Liver (tissue), 9 donors: ENCODE measurements around the gene PTP4A1. TPM values are rescaled to one million over a fixed set of nuclear protein-coding genes. Genes with fewer than 3 reads are reported as not detected.

Source experiments
- DNase-seq: peaks from one replicate; pipeline ENCODE4 v3.0.0-alpha.2; 2017; ENCODE audit warnings: low spot score
- H3K27ac ChIP-seq, 2 donors: one replicate each; pipeline ENCODE4 v1.7.0; 2013; ENCODE audit warnings: inconsistent platforms in 2 of 2, low read length in 2 of 2, control low read depth in 1 of 2, low read depth in 1 of 2, mild to moderate bottlenecking in 1 of 2
- H3K27me3 ChIP-seq, 4 donors: one replicate each; pipeline versions ENCODE4 v1.6.1 to v1.7.0; 2013; ENCODE audit warnings: low read length in 3 of 4, inconsistent platforms in 1 of 4, mild to moderate bottlenecking in 1 of 4, moderate library complexity in 1 of 4; ENCODE audit not compliant: control insufficient read depth in 4 of 4, insufficient read depth in 4 of 4
- H3K36me3 ChIP-seq, 4 donors: one replicate each; pipeline versions ENCODE4 v1.6.1 to v1.7.0; 2013; ENCODE audit warnings: low read length in 3 of 4, mild to moderate bottlenecking in 3 of 4, low read depth in 1 of 4, moderate library complexity in 1 of 4; ENCODE audit not compliant: control insufficient read depth in 4 of 4, insufficient read depth in 3 of 4
- H3K4me1 ChIP-seq, 4 donors: one replicate each; pipeline versions ENCODE4 v1.6.1 to v1.7.0; 2013; ENCODE audit warnings: low read length in 3 of 4, mild to moderate bottlenecking in 3 of 4, moderate library complexity in 1 of 4; ENCODE audit not compliant: control insufficient read depth in 4 of 4, insufficient read depth in 4 of 4
- H3K4me3 ChIP-seq, 3 donors: one replicate each; pipeline versions ENCODE4 v1.6.1 to v1.7.0; 2013; ENCODE audit warnings: low read length in 3 of 3, control low read depth in 1 of 3, low read depth in 1 of 3, mild to moderate bottlenecking in 1 of 3
- H3K9ac ChIP-seq, 2 donors: one replicate each; pipeline ENCODE4 v1.7.0; 2013; ENCODE audit warnings: low read length in 2 of 2, mild to moderate bottlenecking in 2 of 2, moderate library complexity in 2 of 2, control low read depth in 1 of 2, low read depth in 1 of 2
- H3K9me3 ChIP-seq, 4 donors: one replicate each; pipeline versions ENCODE4 v1.6.1 to v1.7.0; 2013; ENCODE audit warnings: low read length in 3 of 4; ENCODE audit not compliant: control insufficient read depth in 4 of 4
- FOXA1 ChIP-seq: IDR thresholded peaks from 2 replicates; pipeline ENCODE4 v1.6.1; 2016; ENCODE audit warnings: antibody characterized with exemption
- FOXA2 ChIP-seq: IDR thresholded peaks from 2 replicates; pipeline ENCODE4 v1.6.1; 2016; ENCODE audit warnings: antibody characterized with exemption
- GABPA ChIP-seq, 2 donors: IDR thresholded peaks in 1 of 2; conservative IDR thresholded peaks in 1 of 2; 2 replicates each; pipeline ENCODE4 v1.6.1; 2016; ENCODE audit warnings: antibody characterized with exemption in 2 of 2, mild to moderate bottlenecking in 1 of 2, moderate library complexity in 1 of 2
- HNF4A ChIP-seq, 2 donors: conservative IDR thresholded peaks; 2 replicates each; pipeline ENCODE4 v1.6.1; 2016; ENCODE audit warnings: antibody characterized with exemption in 2 of 2, mild to moderate bottlenecking in 2 of 2
- NR2F2 ChIP-seq: IDR thresholded peaks from 2 replicates; pipeline ENCODE4 v1.6.1; 2016; ENCODE audit warnings: antibody characterized with exemption
- RAD21 ChIP-seq, 2 donors: IDR thresholded peaks; 2 replicates each; pipeline ENCODE4 v1.6.1; 2016; ENCODE audit warnings: antibody characterized with exemption in 2 of 2, mild to moderate bottlenecking in 2 of 2
- RXRA ChIP-seq, 2 donors: IDR thresholded peaks; 2 replicates each; pipeline ENCODE4 v1.6.1; 2017 to 2018; ENCODE audit warnings: antibody characterized with exemption in 2 of 2, mild to moderate bottlenecking in 1 of 2
- TAF1 ChIP-seq: conservative IDR thresholded peaks from 2 replicates; pipeline ENCODE4 v1.6.1; 2016; ENCODE audit warnings: antibody characterized with exemption, mild to moderate bottlenecking
- YY1 ChIP-seq: IDR thresholded peaks from 2 replicates; pipeline ENCODE4 v1.6.1; 2016; ENCODE audit warnings: antibody characterized with exemption, mild to moderate bottlenecking
- WGBS: extraction: QIAGEN DNeasy Blood & Tissue Kit; methylation state at CpG from one replicate; pipeline ENCODE4 v1.1.7; 2013; 5-methylcytosine and 5-hydroxymethylcytosine counted together
- polyA plus RNA-seq, 2 donors: library from polyadenylated mRNA; stranded (reverse) in 1 of 2; unstranded in 1 of 2; fragments of 200-250 nt in 1 of 2; fragments of >200 nt in 1 of 2; fragmentation: Nextera tagmentation in 1 of 2; extraction: Ambion mirVana in 1 of 2; gene quantifications; one replicate each; pipeline versions ENCODE4 v1.2.1 to v1.2.3, GENCODE V29; 2013 to 2015
- total RNA-seq, 2 donors: library from RNA; depleted of rRNA; stranded (reverse); fragments of >200 nt; gene quantifications; one replicate each; pipeline ENCODE4 v1.2.3, GENCODE V29; 2014
- TF ChIP-seq, protein P1 (sequence below): fragments of 150-350 bp; IDR thresholded peaks from 2 replicates; pipeline ENCODE4 v1.5.1; 2017; ENCODE audit warnings: improper control_type of control experiment, low read depth, low read length; ENCODE audit not compliant: missing input control
- TF ChIP-seq, protein P2 (sequence below): IDR thresholded peaks from 2 replicates; pipeline ENCODE4 v1.6.1; 2016; ENCODE audit warnings: antibody characterized with exemption, mild to moderate bottlenecking
- TF ChIP-seq, protein P3 (sequence below): IDR thresholded peaks from 2 replicates; pipeline ENCODE4 v1.6.1; 2016; ENCODE audit warnings: antibody characterized with exemption
- TF ChIP-seq, protein P4 (sequence below): IDR thresholded peaks from 2 replicates; pipeline ENCODE4 v1.6.1; 2016; ENCODE audit warnings: antibody characterized with exemption
- donor health status: healthy.
- donor health status: healthy.
- donor health status: healthy.
- donor health status: healthy.
- donor health status: healthy.

PTP4A1 gene
- total and polyA plus RNA-seq, 4 donors: 34.3 to 237 (median 152) TPM

DNA sequence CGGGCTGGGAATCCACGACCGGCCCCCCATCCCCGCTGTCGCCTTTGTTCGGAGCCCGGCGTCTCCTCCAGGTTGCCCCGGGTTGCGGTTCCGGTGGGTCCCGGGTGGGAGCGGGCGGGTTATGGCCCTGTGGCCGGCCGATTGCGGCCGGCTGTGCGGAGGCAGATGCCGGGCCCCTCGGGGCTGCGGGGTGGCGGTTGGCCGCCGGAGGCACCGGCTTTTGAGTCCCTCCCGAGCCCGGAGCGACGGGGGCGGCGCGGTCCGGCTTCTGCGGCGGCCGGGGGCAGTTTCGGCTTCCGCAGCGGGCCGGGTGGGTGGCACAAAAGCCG is 431 bp downstream of the PTP4A1 start:
- Histone ChIP-seq H3K36me3 (peaks cover 2 to 15% (median 7%) of the 10 kb centered on the region in 4 donors), H3K9ac (peak overlapping the region; percentile 91 to 99), H3K4me3 (peak overlapping the region; percentile 65 to 99 (median 82)), H3K27me3 (no peaks in the 10 kb centered on the region), H3K27ac (peak overlapping the region; percentile 97 to 99), H3K9me3 (no peaks in the 10 kb centered on the region), H3K4me1 (peaks cover 0 to 18% (median 3%) of the 10 kb centered on the region in 4 donors)
- under 1% methylated on average over 42 of the region's 42 CpGs for WGBS
- no peak for DNase-seq
- TF ChIP-seq NR2F2 (no peak), GABPA (IDR thresholded peaks at IDR 0.05 in 1 of 2, conservative IDR thresholded peaks at IDR 0.05 in 1 of 2) (no peak), RXRA (IDR thresholded peaks at IDR 0.05) (no peak), FOXA1 (no peak), TAF1 (no peak), HNF4A (conservative IDR thresholded peaks at IDR 0.05) (no peak), FOXA2 (no peak)
- TF ChIP-seq, protein P1, sequence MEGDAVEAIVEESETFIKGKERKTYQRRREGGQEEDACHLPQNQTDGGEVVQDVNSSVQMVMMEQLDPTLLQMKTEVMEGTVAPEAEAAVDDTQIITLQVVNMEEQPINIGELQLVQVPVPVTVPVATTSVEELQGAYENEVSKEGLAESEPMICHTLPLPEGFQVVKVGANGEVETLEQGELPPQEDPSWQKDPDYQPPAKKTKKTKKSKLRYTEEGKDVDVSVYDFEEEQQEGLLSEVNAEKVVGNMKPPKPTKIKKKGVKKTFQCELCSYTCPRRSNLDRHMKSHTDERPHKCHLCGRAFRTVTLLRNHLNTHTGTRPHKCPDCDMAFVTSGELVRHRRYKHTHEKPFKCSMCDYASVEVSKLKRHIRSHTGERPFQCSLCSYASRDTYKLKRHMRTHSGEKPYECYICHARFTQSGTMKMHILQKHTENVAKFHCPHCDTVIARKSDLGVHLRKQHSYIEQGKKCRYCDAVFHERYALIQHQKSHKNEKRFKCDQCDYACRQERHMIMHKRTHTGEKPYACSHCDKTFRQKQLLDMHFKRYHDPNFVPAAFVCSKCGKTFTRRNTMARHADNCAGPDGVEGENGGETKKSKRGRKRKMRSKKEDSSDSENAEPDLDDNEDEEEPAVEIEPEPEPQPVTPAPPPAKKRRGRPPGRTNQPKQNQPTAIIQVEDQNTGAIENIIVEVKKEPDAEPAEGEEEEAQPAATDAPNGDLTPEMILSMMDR: no peak
- TF ChIP-seq, protein P2, sequence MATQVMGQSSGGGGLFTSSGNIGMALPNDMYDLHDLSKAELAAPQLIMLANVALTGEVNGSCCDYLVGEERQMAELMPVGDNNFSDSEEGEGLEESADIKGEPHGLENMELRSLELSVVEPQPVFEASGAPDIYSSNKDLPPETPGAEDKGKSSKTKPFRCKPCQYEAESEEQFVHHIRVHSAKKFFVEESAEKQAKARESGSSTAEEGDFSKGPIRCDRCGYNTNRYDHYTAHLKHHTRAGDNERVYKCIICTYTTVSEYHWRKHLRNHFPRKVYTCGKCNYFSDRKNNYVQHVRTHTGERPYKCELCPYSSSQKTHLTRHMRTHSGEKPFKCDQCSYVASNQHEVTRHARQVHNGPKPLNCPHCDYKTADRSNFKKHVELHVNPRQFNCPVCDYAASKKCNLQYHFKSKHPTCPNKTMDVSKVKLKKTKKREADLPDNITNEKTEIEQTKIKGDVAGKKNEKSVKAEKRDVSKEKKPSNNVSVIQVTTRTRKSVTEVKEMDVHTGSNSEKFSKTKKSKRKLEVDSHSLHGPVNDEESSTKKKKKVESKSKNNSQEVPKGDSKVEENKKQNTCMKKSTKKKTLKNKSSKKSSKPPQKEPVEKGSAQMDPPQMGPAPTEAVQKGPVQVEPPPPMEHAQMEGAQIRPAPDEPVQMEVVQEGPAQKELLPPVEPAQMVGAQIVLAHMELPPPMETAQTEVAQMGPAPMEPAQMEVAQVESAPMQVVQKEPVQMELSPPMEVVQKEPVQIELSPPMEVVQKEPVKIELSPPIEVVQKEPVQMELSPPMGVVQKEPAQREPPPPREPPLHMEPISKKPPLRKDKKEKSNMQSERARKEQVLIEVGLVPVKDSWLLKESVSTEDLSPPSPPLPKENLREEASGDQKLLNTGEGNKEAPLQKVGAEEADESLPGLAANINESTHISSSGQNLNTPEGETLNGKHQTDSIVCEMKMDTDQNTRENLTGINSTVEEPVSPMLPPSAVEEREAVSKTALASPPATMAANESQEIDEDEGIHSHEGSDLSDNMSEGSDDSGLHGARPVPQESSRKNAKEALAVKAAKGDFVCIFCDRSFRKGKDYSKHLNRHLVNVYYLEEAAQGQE: no peak
- TF ChIP-seq, protein P3, sequence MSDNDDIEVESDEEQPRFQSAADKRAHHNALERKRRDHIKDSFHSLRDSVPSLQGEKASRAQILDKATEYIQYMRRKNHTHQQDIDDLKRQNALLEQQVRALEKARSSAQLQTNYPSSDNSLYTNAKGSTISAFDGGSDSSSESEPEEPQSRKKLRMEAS: no peak

DNA sequence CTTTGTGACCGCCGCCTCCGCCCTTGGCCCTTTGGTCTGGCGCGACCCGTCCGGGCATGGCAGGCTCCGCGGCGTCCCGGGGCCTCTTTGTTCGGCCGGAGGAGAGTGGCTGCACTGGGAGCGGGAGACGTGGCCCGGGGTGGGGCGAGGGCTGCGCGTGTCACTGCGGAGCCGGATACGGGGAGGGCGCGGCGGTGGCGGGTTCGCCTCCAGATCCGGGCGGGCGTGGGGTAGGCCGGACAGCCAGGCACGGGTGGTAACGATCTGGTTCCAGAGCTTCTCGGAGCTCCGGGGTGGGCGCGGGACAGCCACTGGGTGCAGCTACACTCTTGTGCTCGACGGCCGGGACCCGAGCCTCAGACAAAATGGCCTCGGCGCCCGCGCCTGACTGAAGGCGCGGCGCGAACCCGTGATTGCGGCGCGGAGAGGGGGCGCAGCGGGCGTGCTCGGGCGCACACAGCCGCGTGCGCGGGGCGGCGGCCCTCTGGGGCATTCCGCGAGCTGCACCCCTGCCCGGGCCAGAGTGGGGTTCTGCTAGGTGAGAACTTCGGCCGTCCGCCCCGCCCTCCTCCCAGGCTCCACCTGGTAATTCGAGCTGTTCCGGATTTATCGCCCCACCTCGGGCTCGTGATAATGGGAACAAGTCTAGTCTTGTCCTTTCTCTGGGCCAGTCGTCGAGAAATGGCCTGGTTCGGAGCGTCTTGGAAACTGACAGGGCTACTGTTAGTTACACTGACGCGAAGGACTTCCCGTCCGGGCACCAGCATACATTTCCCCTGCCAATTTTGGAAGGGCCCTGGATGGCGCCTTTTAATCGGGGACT is 1.0 kb downstream of the PTP4A1 start:
- H3K9ac ChIP-seq: peak overlapping the region; percentile 91 to 99
- H3K9me3 ChIP-seq: no peaks in the 10 kb centered on the region
- DNase-seq: peak; percentile 77
- peak overlapping the region; percentile 65 to 99 (median 82) for H3K4me3 ChIP-seq
- no peaks in the 10 kb centered on the region for H3K27me3 ChIP-seq
- peak overlapping the region; percentile 97 to 99 for H3K27ac ChIP-seq
- H3K4me1 ChIP-seq: peaks cover 0 to 18% (median 3%) of the 10 kb centered on the region in 4 donors
- TF ChIP-seq RAD21 (IDR thresholded peaks at IDR 0.05) (peak in 1 of 2 donors; percentile 8), YY1 (peak; percentile 75), GABPA (IDR thresholded peaks at IDR 0.05 in 1 of 2, conservative IDR thresholded peaks at IDR 0.05 in 1 of 2) (no peak), FOXA1 (peak; percentile 41), TAF1 (peak; percentile 79)
- TF ChIP-seq, protein P2: peak; percentile 74
- TF ChIP-seq, protein P4, sequence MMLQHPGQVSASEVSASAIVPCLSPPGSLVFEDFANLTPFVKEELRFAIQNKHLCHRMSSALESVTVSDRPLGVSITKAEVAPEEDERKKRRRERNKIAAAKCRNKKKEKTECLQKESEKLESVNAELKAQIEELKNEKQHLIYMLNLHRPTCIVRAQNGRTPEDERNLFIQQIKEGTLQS: no peak
- peaks cover 2 to 21% (median 10%) of the 10 kb centered on the region in 4 donors for H3K36me3 ChIP-seq
- under 1% methylated on average over 86 of the region's 86 CpGs for WGBS
